ENCODE data around the gene ACTL6B. TPM values are rescaled to one million over a fixed set of nuclear protein-coding genes. Genes with fewer than 3 reads are reported as not detected.

ACTL6B gene
- polyA plus RNA-seq, 1 donor from 2014 or later, result 339 TPM

- H3F3A ChIP-seq (ENCODE audit: insufficient read depth, low read length, poor library complexity, severe bottlenecking), result no peaks in the 10 kb centered on the region
- no peaks in the 10 kb centered on the region for H3K9me3 ChIP-seq (ENCODE audit: low read length)
- peaks cover 48% of the 10 kb centered on the region for H3K79me2 ChIP-seq (replicated peaks; ENCODE audit: insufficient read depth, low read length)
- H2AFZ ChIP-seq (ENCODE audit: low read depth, low read length), result no peak overlapping the region
- H3K9me2 ChIP-seq (ENCODE audit: insufficient read depth, low read length), result no peaks in the 10 kb centered on the region
- H3K4me3 ChIP-seq (ENCODE audit: low read length), result no peak overlapping the region
- TF ChIP-seq CTCF (IDR thresholded peaks at IDR 0.05; ENCODE audit: poor library complexity, severe bottlenecking) (no peak), SMC3 (conservative IDR thresholded peaks at IDR 0.05; ENCODE audit: poor library complexity) (no peak), POLR2AphosphoS5 (IDR thresholded peaks at IDR 0.05) (no peak), EP300 (conservative IDR thresholded peaks at IDR 0.05; ENCODE audit: poor library complexity, severe bottlenecking) (no peak), MXI1 (conservative IDR thresholded peaks at IDR 0.05; ENCODE audit: poor library complexity, severe bottlenecking) (no peak), REST (IDR thresholded peaks at IDR 0.05; ENCODE audit: borderline replicate concordance) (no peak), EZH2 (IDR thresholded peaks at IDR 0.05; ENCODE audit: borderline replicate concordance, insufficient read depth, low read length, poor library complexity, severe bottlenecking) (no peak), RAD21 (conservative IDR thresholded peaks at IDR 0.05) (no peak)
- H3K4me2 ChIP-seq (ENCODE audit: low read length), result no peak overlapping the region
- no peaks in the 10 kb centered on the region for H3K27me3 ChIP-seq (ENCODE audit: insufficient read depth, low read depth, low read length)
- peaks cover 20% of the 10 kb centered on the region for H4K20me1 ChIP-seq (ENCODE audit: insufficient read depth)
- H3K36me3 ChIP-seq (ENCODE audit: insufficient read depth, low read length), result no peaks in the 10 kb centered on the region
- H3K9ac ChIP-seq (ENCODE audit: low read length), result no peak overlapping the region
- H3K27ac ChIP-seq (ENCODE audit: low read length), result no peak overlapping the region
Observed at GRCh38 chr7:100688326-100688860, 32.1 kb upstream of the ACTL6B start.

GRCh38 chr7:100687751-100688300 lies 31.6 kb upstream of the ACTL6B start:
- TF ChIP-seq REST (IDR thresholded peaks at IDR 0.05; ENCODE audit: borderline replicate concordance), result no peak
- TF ChIP-seq RAD21 (conservative IDR thresholded peaks at IDR 0.05), result no peak
- no peak for TF ChIP-seq EZH2 (IDR thresholded peaks at IDR 0.05; ENCODE audit: borderline replicate concordance, insufficient read depth, low read length, poor library complexity, severe bottlenecking)
- TF ChIP-seq MXI1 (conservative IDR thresholded peaks at IDR 0.05; ENCODE audit: poor library complexity, severe bottlenecking), result no peak
- TF ChIP-seq POLR2AphosphoS5 (IDR thresholded peaks at IDR 0.05), result no peak
- no peak for TF ChIP-seq CTCF (IDR thresholded peaks at IDR 0.05; ENCODE audit: poor library complexity, severe bottlenecking)
- no peak for TF ChIP-seq EP300 (conservative IDR thresholded peaks at IDR 0.05; ENCODE audit: poor library complexity, severe bottlenecking)
- TF ChIP-seq SMC3 (conservative IDR thresholded peaks at IDR 0.05; ENCODE audit: poor library complexity), result no peak
- no peak for TF ChIP-seq TAF1 (IDR thresholded peaks at IDR 0.05; ENCODE audit: low read depth)
- Histone ChIP-seq H3F3A (ENCODE audit: insufficient read depth, low read length, poor library complexity, severe bottlenecking) (no peaks in the 10 kb centered on the region), H3K9me2 (ENCODE audit: insufficient read depth, low read length) (no peaks in the 10 kb centered on the region), H3K36me3 (ENCODE audit: insufficient read depth, low read length) (no peaks in the 10 kb centered on the region), H3K79me2 (replicated peaks; ENCODE audit: insufficient read depth, low read length) (peaks cover 42% of the 10 kb centered on the region), H3K27me3 (ENCODE audit: insufficient read depth, low read depth, low read length) (no peaks in the 10 kb centered on the region), H2AFZ (ENCODE audit: low read depth, low read length) (no peak overlapping the region), H4K20me1 (ENCODE audit: insufficient read depth) (peaks cover 20% of the 10 kb centered on the region), H3K9ac (ENCODE audit: low read length) (no peak overlapping the region), H3K27ac (ENCODE audit: low read length) (no peak overlapping the region), H3K9me3 (ENCODE audit: low read length) (no peaks in the 10 kb centered on the region), H3K4me3 (ENCODE audit: low read length) (no peak overlapping the region), H3K4me2 (ENCODE audit: low read length) (no peak overlapping the region)

Data from neural cell (in vitro differentiated cells).